GM23338 (cell line): ENCODE measurements around the gene IRF1. TPM values are rescaled to one million over a fixed set of nuclear protein-coding genes. Genes with fewer than 3 reads are reported as not detected.

ENCODE experiments used
- ATAC-seq: fragments of 200-7000 bp; cut with Tn5 transposase; 3 replicates; pipeline ENCODE4 v1.9.1; 2020
- DNase-seq: peaks from one replicate; pipeline ENCODE4 v3.0.0-alpha.2; 2015; ENCODE audit warnings: low spot score
- H2AFZ ChIP-seq: fragments of 200-600 bp; sonication (generic); 2 replicates; pipeline ENCODE4 v1.8.0; 2016; ENCODE audit warnings: antibody characterized with exemption, mild to moderate bottlenecking, moderate library complexity
- H3F3A ChIP-seq: fragments of 200-600 bp; sonication (generic); replicated peaks from 2 replicates; pipeline ENCODE4 v1.8.0; 2017; ENCODE audit warnings: antibody characterized with exemption, mixed run types, low read depth
- H3K27ac ChIP-seq: fragments of 200-600 bp; sonication (generic); 2 replicates; pipeline ENCODE4 v1.6.1; 2016; ENCODE audit warnings: low read depth
- H3K27me3 ChIP-seq: fragments of 200-600 bp; sonication (generic); 2 replicates; pipeline ENCODE4 v1.8.0; 2016; ENCODE audit warnings: mild to moderate bottlenecking, mixed run types, moderate library complexity; ENCODE audit not compliant: insufficient read depth
- H3K36me3 ChIP-seq: fragments of 200-600 bp; sonication (generic); 2 replicates; pipeline ENCODE4 v1.8.0; 2016; ENCODE audit warnings: mild to moderate bottlenecking; ENCODE audit not compliant: insufficient read depth
- H3K4me1 ChIP-seq: fragments of 200-600 bp; sonication (generic); 2 replicates; pipeline ENCODE4 v1.8.0; 2016; ENCODE audit warnings: mild to moderate bottlenecking, moderate library complexity; ENCODE audit not compliant: insufficient read depth
- H3K4me2 ChIP-seq: fragments of 200-600 bp; sonication (generic); 2 replicates; pipeline ENCODE4 v1.7.1; 2017; ENCODE audit warnings: mixed run types
- H3K4me3 ChIP-seq: fragments of 200-600 bp; sonication (generic); 2 replicates; pipeline ENCODE4 v1.6.1; 2016; ENCODE audit warnings: mixed run types
- H3K79me2 ChIP-seq: fragments of 200-600 bp; sonication (generic); replicated peaks from 2 replicates; pipeline ENCODE4 v1.8.0; 2017; ENCODE audit warnings: mild to moderate bottlenecking; ENCODE audit not compliant: insufficient read depth
- H3K9me2 ChIP-seq: fragments of 200-600 bp; sonication (generic); 2 replicates; pipeline ENCODE4 v1.8.0; 2017; ENCODE audit not compliant: insufficient read depth
- H4K20me1 ChIP-seq: fragments of 200-600 bp; sonication (generic); replicated peaks from 2 replicates; pipeline ENCODE4 v1.8.0; 2017; ENCODE audit warnings: mild to moderate bottlenecking; ENCODE audit not compliant: insufficient read depth
- H3K27ac Mint-ChIP-seq: 2 replicates; pipeline ENCODE4 v1.8.0; 2020; ENCODE audit warnings: inconsistent platforms, mild to moderate bottlenecking, moderate library complexity, mixed read lengths
- H3K27me3 Mint-ChIP-seq: 3 replicates; pipeline ENCODE4 v1.8.0; 2022; ENCODE audit warnings: low read depth, mild to moderate bottlenecking, moderate library complexity, mixed read lengths, inconsistent platforms; ENCODE audit not compliant: insufficient read depth, poor library complexity
- H3K36me3 Mint-ChIP-seq: 3 replicates; pipeline ENCODE4 v1.8.0; 2021; ENCODE audit warnings: low read depth, mild to moderate bottlenecking, inconsistent platforms, moderate library complexity, mixed read lengths
- H3K4me1 Mint-ChIP-seq: 3 replicates; pipeline ENCODE4 v1.8.0; 2020; ENCODE audit warnings: mild to moderate bottlenecking, inconsistent platforms, mixed read lengths
- H3K4me3 Mint-ChIP-seq: 3 replicates; pipeline ENCODE4 v1.8.0; 2021; ENCODE audit warnings: moderate library complexity, mild to moderate bottlenecking, inconsistent platforms, mixed read lengths
- H3K9me3 Mint-ChIP-seq: 3 replicates; pipeline ENCODE4 v1.8.0; 2020; ENCODE audit warnings: moderate library complexity, mild to moderate bottlenecking, inconsistent platforms, mixed read lengths
- CREB1 ChIP-seq: fragments of 250-450 bp; sonication (Bioruptor Pico); IDR thresholded peaks from 2 replicates; pipeline ENCODE4 v1.5.0; 2020; ENCODE audit warnings: low read depth, mild to moderate bottlenecking, moderate library complexity
- JUNB ChIP-seq: IDR thresholded peaks from one replicate; pipeline ENCODE4 v1.6.1; 2016; ENCODE audit warnings: antibody characterized with exemption; ENCODE audit not compliant: unreplicated experiment
- NANOG ChIP-seq: IDR thresholded peaks from 2 replicates; pipeline ENCODE4 v1.6.1; 2016; ENCODE audit warnings: antibody characterized with exemption, borderline replicate concordance
- ZNF114 ChIP-seq: fragments of 250-450 bp; sonication (Bioruptor Pico); IDR thresholded peaks from 2 replicates; pipeline ENCODE4 v1.5.0; 2020; ENCODE audit warnings: mild to moderate bottlenecking, moderate library complexity
- ZNF331 ChIP-seq: fragments of 250-450 bp; sonication (Bioruptor Pico); IDR thresholded peaks from 2 replicates; pipeline ENCODE4 v1.5.0; 2020; ENCODE audit warnings: low read depth, mild to moderate bottlenecking, moderate library complexity
- ZNF462 ChIP-seq: fragments of 250-450 bp; sonication (Bioruptor Pico); IDR thresholded peaks from 2 replicates; pipeline ENCODE4 v1.5.0; 2020; ENCODE audit warnings: mild to moderate bottlenecking, moderate library complexity
- polyA plus RNA-seq: library from polyadenylated mRNA; unstranded; fragments of >200 nt; fragmentation: Nextera tagmentation; extraction: Ambion mirVana; gene quantifications from 2 replicates; pipeline ENCODE4 v1.2.1, GENCODE V29; 2016
- total RNA-seq: library from RNA; depleted of rRNA; stranded (reverse); fragments of >200 nt; shearing (Covaris generic); gene quantifications from 2 replicates; pipeline ENCODE4 v1.2.3, GENCODE V29; 2014
- TF ChIP-seq, protein P1 (sequence below), 2 experiments: fragments of 200-600 bp in 1 of 2; sonication (generic) in 1 of 2; conservative IDR thresholded peaks; 2 replicates each; pipeline versions ENCODE4 v1.5.1 to v1.6.1; 2016 to 2017; ENCODE audit warnings: antibody characterized with exemption in 2 of 2, low read depth in 2 of 2, mild to moderate bottlenecking in 2 of 2, moderate library complexity in 1 of 2
- TF ChIP-seq, protein P2 (sequence below): IDR thresholded peaks from one replicate; pipeline ENCODE4 v1.6.1; 2018; ENCODE audit warnings: antibody characterized with exemption; ENCODE audit not compliant: unreplicated experiment

The IRF1 gene
- total and polyA plus RNA-seq, 2 experiments from 2014 or later = 6.9 to 8.6 TPM

DNA sequence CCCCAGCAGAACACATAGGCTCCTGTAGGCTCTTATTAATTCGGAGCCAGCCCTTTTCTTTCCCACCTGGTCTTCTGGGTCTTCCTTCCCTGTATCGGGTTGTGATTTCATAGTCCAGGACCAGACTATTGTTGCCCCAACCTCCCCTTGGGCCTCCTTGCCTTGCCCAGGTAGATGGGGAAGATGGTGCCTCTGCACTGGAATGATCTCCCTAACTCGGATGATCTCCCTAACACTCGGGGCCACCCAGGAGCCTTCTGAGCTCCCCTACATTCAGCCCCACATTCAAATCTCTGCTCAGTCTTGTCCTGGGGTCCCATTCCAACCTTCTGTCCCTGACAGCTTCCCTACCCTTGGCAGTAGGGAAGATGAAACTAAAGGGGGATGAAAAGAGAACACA, 2.7 kb upstream of the IRF1 start:
- TF ChIP-seq ZNF331 (CRISPR knock-in tag) (no peak), CREB1 (CRISPR knock-in tag) (no peak), NANOG (no peak), ZNF462 (CRISPR knock-in tag) (no peak), JUNB (no peak), ZNF114 (CRISPR knock-in tag) (no peak)
- TF ChIP-seq, protein P1, sequence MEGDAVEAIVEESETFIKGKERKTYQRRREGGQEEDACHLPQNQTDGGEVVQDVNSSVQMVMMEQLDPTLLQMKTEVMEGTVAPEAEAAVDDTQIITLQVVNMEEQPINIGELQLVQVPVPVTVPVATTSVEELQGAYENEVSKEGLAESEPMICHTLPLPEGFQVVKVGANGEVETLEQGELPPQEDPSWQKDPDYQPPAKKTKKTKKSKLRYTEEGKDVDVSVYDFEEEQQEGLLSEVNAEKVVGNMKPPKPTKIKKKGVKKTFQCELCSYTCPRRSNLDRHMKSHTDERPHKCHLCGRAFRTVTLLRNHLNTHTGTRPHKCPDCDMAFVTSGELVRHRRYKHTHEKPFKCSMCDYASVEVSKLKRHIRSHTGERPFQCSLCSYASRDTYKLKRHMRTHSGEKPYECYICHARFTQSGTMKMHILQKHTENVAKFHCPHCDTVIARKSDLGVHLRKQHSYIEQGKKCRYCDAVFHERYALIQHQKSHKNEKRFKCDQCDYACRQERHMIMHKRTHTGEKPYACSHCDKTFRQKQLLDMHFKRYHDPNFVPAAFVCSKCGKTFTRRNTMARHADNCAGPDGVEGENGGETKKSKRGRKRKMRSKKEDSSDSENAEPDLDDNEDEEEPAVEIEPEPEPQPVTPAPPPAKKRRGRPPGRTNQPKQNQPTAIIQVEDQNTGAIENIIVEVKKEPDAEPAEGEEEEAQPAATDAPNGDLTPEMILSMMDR (conservative IDR thresholded peaks at IDR 0.05; ENCODE audit: low read depth in 2 of 2) = no peak
- TF ChIP-seq, protein P2, sequence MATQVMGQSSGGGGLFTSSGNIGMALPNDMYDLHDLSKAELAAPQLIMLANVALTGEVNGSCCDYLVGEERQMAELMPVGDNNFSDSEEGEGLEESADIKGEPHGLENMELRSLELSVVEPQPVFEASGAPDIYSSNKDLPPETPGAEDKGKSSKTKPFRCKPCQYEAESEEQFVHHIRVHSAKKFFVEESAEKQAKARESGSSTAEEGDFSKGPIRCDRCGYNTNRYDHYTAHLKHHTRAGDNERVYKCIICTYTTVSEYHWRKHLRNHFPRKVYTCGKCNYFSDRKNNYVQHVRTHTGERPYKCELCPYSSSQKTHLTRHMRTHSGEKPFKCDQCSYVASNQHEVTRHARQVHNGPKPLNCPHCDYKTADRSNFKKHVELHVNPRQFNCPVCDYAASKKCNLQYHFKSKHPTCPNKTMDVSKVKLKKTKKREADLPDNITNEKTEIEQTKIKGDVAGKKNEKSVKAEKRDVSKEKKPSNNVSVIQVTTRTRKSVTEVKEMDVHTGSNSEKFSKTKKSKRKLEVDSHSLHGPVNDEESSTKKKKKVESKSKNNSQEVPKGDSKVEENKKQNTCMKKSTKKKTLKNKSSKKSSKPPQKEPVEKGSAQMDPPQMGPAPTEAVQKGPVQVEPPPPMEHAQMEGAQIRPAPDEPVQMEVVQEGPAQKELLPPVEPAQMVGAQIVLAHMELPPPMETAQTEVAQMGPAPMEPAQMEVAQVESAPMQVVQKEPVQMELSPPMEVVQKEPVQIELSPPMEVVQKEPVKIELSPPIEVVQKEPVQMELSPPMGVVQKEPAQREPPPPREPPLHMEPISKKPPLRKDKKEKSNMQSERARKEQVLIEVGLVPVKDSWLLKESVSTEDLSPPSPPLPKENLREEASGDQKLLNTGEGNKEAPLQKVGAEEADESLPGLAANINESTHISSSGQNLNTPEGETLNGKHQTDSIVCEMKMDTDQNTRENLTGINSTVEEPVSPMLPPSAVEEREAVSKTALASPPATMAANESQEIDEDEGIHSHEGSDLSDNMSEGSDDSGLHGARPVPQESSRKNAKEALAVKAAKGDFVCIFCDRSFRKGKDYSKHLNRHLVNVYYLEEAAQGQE = no peak
- Histone ChIP-seq H3K27me3 (peaks cover 39% of the 10 kb centered on the region), H2AFZ (no peak overlapping the region), H3K27ac (no peak overlapping the region), H3K4me3 (no peak overlapping the region), H4K20me1 (peaks cover 3% of the 10 kb centered on the region; the same call in 1 of the 2 replicates), H3K4me1 (peaks cover 22% of the 10 kb centered on the region), H3K79me2 (0 out of 2 replicates have a peak, but pooled peaks cover 5% of the 10 kb centered on the region), H3K36me3 (no peaks in the 10 kb centered on the region), H3K9me2 (no peaks in the 10 kb centered on the region; the same call in 1 of the 2 replicates), H3K4me2 (no peak overlapping the region), H3F3A (peaks cover 5% of the 10 kb centered on the region; the same call in 1 of the 2 replicates)
- ATAC-seq (no peak), DNase-seq (no peak)
- H3K4me3 Mint-ChIP-seq = no peak overlapping the region
- H3K27ac Mint-ChIP-seq = no peak overlapping the region
- H3K4me1 Mint-ChIP-seq = peaks cover 29% of the 10 kb centered on the region
- peaks cover 26% of the 10 kb centered on the region for H3K27me3 Mint-ChIP-seq
- no peaks in the 10 kb centered on the region for H3K9me3 Mint-ChIP-seq
- no peaks in the 10 kb centered on the region for H3K36me3 Mint-ChIP-seq
